ENCODE data around the gene LRFN4.

LRFN4 gene

GRCh38 chr11:66874232-66874631, 17.4 kb downstream of the LRFN4 start:
- DNase-seq = no peak

GRCh38 chr11:66875378-66875777, 18.5 kb downstream of the LRFN4 start:
- no peak for DNase-seq

- DNase-seq = no peak
These were observed 20.9 kb downstream of the LRFN4 start for GRCh38 chr11:66877588-66878385.

GRCh38 chr11:66878474-66878873, 21.6 kb downstream of the LRFN4 start:
- no peak for DNase-seq

GRCh38 chr11:66879000-66879399, 22.1 kb downstream of the LRFN4 start:
- no peak for DNase-seq

GRCh38 chr11:66879583-66879982, 22.7 kb downstream of the LRFN4 start:
- DNase-seq = no peak

GRCh38 chr11:66879999-66880398, 23.1 kb downstream of the LRFN4 start:
- no peak for DNase-seq

GRCh38 chr11:66880496-66881450, 23.9 kb downstream of the LRFN4 start:
- no peak for DNase-seq

- no peak for DNase-seq
These were observed 24.6 kb downstream of the LRFN4 start for GRCh38 chr11:66881451-66881835.

GRCh38 chr11:66881927-66882452, 25.1 kb downstream of the LRFN4 start:
- no peak for DNase-seq

- no peak for DNase-seq
These were observed 25.7 kb downstream of the LRFN4 start for GRCh38 chr11:66882561-66883015.

GRCh38 chr11:66883016-66883965, 26.4 kb downstream of the LRFN4 start:
- peak; percentile 34 for DNase-seq

GRCh38 chr11:66884443-66884842, 27.6 kb downstream of the LRFN4 start:
- no peak for DNase-seq

GRCh38 chr11:66885469-66885868, 28.6 kb downstream of the LRFN4 start:
- DNase-seq = no peak

GRCh38 chr11:66885950-66886440, 29.1 kb downstream of the LRFN4 start:
- DNase-seq = no peak

GRCh38 chr11:66886671-66887221, 29.9 kb downstream of the LRFN4 start:
- DNase-seq = no peak

- no peak for DNase-seq
These were observed 30.7 kb downstream of the LRFN4 start for GRCh38 chr11:66887526-66887925.

GRCh38 chr11:66888282-66888681, 31.4 kb downstream of the LRFN4 start:
- no peak for DNase-seq

- no peak for DNase-seq
These were observed 33.1 kb downstream of the LRFN4 start for GRCh38 chr11:66889960-66890359.

- peak; percentile 15 for DNase-seq
These were observed 35.2 kb downstream of the LRFN4 start for GRCh38 chr11:66891851-66892660.

- DNase-seq = no peak
These were observed 36.0 kb downstream of the LRFN4 start for GRCh38 chr11:66892911-66893310.
